ENCODE data around the gene SYT8. TPM values are rescaled to one million over a fixed set of nuclear protein-coding genes. Genes with fewer than 3 reads are reported as not detected.
"Not testable (repeated sequence)": the region's sequence is repeated elsewhere in the genome, so short reads cannot be mapped to it uniquely, and the experiment has no call there.

The SYT8 gene, protein sequence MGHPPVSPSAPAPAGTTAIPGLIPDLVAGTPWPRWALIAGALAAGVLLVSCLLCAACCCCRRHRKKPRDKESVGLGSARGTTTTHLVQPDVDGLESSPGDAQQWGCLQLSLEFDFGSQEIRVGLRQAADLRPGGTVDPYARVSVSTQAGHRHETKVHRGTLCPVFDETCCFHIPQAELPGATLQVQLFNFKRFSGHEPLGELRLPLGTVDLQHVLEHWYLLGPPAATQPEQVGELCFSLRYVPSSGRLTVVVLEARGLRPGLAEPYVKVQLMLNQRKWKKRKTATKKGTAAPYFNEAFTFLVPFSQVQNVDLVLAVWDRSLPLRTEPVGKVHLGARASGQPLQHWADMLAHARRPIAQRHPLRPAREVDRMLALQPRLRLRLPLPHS
- total RNA-seq: 0.30 TPM

DNA sequence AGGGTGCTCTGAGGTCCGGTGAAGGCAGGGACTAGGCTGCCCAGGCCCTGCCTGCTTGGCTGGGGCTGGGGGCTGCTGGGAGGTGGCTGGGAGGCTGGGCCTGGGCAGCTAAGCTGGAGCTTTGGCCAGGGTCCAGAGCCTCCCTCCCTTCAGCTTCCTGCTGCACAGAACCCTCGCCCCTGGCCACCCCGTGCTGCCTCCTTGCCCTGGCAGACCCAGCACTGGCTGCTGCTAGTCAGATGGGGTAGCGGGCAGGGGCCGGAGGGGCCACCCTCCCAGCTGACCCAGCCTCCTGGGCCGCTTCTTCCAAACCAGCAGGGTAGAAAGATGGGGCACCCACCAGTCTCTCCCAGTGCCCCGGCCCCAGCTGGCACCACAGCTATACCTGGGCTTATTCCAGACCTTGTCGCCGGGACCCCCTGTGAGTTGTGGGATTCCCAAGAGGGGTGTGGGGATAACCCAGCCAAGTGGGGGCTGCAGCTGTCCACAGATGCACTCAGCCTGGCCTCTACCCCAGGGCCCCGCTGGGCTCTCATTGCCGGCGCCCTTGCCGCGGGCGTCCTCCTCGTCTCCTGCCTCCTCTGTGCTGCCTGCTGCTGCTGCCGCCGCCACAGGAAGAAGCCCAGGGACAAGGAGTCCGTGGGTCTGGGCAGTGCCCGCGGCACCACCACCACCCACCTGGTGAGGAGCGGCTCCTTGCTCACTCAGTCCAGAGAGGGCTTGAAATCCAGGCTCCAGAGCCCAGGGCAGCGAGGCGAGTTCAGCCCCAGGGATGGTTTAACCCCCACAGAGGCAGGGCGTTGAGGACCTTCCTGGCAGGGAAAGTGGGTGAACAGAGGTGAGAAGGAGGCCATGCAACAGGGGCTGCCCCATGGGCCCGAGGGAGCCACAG lies at the start of gene SYT8:
Gene SYT8 (plus strand): TSS at position 212 of the 892 bp plus-strand sequence. CDS start 116 bp downstream, at position 328.
- ATAC-seq (no peak), DNase-seq (ENCODE audit: low spot score) (no peak)

DNA sequence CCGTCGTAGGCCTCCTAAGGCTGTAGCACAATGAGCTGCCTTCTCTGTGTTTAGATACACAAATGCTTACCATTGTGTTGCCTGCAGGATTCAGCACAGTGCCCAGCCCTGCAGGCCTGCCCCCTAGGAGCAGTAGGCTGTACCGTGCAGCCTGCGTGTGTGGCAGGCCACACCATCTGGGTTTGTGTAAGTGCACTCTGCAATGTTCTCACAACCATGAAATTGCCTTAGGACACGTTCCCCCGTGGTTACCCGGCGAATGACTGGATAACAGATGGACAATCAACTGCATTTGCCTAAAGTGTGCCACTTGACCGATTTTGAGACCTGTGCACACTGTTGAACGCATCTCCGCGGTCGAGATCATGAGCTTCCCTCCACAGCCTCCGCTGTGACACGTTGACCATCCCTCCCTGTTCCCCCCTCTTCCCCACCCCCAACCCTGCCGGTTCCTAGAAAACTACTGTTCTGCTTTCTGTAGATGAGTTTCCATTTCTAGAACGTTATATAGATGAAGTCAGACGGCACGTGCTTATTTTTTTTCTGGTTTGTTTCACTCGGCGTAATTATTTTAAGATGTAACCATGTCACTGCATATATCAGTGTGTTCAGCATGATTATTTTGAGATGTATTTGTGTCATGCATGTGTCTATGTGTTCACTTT lies 48.9 kb upstream of the SYT8 start:
- ATAC-seq (no peak), DNase-seq (ENCODE audit: low spot score) (peak; percentile 37)

DNA sequence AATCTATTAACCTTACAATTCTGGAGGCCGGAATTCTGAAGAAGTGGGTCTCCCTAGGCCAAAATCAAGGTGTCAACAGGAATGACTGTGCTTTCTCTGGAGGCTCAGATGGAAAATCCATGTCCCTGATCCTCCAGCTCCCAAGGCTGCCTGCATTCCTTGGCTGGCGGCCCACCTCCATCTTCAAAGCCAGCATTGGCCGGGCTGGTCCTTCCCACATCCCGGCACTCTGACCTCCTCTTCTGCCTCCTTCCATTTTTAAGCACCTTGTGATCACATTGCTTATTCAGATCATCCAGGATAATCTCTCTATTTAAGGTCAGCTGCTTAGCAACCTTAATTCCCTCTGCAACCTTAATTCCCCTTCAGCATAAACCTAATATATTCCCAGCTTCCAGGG lies 48.3 kb upstream of the SYT8 start:
- no peak for ATAC-seq

DNA sequence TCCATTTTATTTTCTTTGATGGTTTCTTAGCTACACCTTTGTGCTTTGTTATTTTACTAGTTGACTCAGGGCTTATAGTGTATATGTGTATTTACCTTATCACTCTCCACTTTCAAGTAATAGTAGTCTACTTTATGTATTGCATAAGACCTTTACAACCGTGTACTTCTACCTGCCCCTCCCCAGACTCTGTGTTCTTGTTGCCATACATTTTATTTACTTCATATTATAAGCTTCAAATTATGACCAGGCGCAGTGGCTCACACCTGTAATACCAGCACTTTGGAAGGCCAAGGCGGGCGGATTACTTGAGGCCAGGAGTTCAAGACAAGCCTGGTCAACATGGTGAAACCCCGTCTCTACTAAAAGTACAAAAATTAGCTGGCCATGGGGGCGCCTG lies 42.9 kb upstream of the SYT8 start:
- DNase-seq (ENCODE audit: low spot score): peak; percentile 19
- ATAC-seq: no peak

More for the DNA sequence above, 48.3 kb upstream of the SYT8 start:
- DNase-seq (ENCODE audit: low spot score): no peak

DNA sequence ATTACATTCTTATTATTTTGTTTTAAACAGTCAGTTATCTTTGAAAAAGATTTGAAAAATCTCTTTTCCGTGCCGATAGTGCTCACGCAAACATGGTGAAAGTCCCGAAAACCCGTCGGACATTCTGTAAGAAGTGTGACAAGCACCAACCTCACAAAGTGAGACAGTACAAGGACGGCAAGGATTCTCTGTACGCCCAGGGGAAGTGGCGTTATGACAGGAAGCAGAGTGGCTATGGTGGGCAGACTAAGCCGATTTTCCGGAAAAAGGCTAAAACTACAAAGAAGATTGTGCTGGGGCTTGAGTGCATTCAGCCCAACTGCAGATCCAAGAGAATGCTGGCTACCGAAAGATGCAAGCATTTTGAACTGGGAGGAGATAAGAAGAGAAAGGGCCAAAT lies 42.3 kb upstream of the SYT8 start:
- ATAC-seq (no peak), DNase-seq (ENCODE audit: low spot score) (peak; percentile 18)

DNA sequence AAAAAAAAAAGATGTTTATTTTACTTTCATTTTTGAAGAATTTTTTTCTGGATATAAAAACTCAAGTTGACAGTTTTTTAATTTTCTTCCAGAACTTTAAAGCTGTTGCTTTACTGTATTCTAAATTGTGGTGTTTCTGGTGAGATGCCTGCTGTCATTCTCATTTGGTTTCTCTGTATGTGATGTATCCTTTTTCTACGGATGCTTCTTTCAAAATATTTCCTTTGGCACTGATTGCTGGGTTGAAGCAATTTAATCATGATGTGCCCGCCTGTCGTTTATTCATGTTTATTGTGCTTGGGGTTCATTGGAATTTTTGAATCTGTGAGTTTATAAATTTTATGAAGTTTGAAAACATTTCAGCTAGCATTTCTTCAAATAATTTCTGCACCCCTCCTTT lies 41.7 kb upstream of the SYT8 start:
- DNase-seq (ENCODE audit: low spot score): no peak
- no peak for ATAC-seq

DNA sequence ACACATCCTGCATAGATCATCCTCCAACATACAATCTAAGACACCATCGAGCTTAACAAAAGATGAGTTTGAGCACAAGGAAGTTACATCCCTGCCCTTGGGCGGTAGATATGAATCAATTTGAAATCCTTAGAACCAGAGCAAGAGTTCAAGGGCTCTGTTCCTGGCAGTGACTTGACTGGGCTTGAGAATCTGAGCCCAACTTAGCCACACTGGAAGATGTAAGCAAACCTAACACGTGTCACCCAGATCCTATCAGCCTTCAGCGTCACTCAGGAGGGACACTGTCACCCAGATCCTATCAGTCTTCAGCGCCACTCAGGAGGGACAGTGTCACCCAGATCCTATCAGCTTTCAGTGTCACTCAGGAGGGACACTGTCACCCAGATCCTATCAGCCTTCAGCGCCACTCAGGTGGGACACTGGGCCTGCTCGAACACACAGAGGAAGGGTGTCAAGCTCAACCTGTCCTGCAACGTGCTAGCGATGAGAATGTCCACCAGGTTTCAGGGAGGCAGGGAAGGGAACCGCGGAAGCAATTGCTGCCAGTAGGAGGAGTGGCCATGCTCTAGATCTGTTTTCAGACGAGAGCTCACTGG lies 38.3 kb upstream of the SYT8 start:
- peak; percentile 26 for DNase-seq (ENCODE audit: low spot score)
- no peak for ATAC-seq

DNA sequence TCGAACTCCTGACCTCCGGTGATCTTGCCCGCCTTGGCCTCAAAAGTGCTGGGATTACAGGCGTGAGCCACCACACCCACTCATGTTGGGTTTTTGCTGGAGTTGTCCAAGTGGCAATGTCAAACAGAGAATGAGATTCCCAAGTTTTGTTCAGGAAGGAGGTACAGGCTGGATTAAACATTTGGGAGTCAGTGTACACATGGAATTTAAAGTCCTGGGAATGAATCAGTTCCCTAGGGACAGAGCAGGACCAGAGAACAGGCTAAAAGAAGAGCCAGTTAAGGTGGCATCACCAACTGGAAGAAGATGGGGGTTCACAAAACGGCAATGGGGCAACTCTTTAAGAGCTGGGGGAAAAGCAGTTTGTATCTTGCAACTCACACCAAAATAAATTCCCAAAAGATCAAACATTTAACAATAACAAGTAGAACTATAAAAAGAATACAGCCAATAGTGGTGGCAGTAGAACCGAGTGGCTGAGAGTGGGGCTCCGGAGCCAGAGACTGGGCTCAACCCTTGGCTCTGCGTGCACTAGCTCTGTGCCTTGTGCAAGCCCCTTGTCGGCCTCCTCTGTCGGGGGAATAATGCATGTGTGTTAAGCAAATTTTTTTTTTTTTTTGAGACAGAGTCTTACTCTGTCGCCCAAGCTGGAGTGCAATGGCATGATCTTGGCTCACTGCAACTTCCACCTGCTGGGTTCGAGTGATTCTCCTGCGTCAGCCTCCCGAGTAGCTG lies 37.2 kb upstream of the SYT8 start:
- no peak for ATAC-seq
- peak; percentile 24 for DNase-seq (ENCODE audit: low spot score)

DNA sequence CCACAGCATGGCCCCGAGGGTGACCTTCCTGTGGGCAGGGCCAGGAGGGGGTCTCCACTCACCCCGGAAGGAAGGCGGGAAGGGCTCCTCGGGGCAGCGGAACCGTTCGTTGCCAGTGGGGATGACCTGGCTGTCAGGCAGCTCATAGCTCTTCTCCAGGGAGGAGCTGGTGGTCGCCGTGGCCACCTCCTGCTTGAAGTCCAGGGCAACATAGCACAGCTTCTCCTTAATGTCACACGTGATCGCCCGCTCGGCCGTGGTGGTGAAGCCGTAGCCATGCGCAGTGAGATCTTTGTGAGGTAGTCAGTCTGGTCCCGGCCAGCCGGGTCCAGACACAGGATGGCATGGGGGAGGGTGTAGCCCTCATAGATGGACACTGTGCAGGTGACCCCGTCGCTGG lies 31.5 kb upstream of the SYT8 start:
- ATAC-seq: no peak
- no peak for DNase-seq (ENCODE audit: low spot score)

DNA sequence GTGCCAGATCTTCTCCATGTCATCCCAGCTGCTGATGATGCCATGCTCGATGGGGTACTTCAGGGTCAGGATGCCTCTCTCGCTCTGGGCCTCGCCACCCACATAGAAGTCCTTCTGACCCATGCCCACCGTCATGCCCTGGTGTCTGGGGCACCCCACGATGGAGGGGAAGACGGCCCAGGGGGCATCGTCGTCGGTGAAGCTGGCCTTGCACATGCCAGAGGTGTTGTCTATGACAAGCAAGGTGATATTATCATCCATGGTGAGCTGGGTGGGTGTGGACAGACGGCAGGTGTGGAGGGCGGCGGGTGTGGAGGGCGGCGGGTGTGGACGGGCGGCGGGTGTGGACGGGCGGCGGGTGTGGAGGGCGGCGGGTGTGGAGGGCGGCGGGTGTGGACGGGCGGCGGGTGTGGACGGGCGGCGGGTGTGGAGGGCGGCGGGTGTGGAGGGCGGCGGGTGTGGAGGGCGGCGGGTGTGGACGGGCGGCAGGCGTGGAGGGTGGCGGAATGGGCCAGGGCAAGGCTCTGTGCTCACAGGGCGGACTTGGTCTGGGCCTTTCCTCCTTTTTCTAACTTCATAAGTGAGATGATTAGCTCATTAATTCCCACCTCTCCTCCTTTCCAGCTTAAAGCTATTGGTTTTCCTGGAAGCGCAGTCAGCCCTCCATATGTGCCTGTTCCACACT lies 30.8 kb upstream of the SYT8 start:
- DNase-seq (ENCODE audit: low spot score): not testable (repeated sequence)

DNA sequence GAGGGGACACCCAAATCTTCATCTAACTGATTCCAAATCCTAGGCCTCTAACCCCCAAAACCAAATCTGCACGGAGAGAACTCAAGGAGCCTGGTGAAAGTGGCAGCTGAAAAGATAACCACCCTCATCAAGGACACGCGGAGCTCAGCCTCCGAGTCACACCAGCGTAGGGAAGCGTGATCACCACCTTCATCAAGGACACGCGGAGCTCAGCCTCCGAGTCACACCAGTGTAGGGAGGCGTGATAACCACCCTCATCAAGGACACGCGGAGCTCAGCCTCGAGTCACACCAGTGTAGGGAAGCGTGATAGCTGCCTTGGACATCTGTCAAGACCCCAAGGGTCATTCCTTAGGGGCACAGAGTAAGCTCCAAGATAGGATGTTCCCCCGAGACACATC lies 29.3 kb upstream of the SYT8 start:
- ATAC-seq (no peak), DNase-seq (ENCODE audit: low spot score) (no peak)

More for the DNA sequence above, 30.8 kb upstream of the SYT8 start:
- not testable (repeated sequence) for ATAC-seq

DNA sequence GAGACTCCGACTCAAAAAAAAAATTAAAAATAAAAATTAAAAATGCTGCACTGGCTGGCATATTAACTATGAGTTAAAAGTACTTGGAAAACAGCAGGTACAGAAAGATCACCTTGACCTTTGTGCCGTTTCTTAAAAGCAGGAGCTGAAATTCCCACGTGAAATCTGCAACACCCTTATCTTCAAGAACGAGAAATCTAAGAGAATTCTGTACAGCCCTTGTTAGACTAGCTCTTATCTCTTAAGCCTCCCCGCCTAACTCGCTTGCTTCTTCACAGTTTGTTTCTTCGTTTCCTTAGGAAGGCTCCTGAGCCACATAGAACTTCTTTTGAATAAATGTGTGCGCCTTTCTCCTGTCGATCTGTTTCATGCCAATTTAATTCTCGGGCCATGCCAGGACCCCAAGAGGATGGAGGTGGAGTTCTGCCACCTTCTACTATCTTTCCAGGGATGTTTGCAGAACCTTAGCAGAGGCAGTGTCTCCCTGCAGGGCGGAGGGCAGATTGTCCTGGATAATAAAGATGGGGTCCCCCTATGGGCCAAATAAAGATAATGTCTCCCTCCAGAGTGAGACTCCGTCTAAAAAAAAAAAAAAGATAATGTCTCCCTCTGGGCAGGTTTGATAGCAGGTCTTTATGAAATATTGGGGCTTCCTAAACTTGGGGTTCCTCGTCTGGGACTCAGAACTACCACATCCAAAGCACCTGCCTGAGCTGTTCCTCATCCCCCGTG lies 27.4 kb upstream of the SYT8 start:
- ATAC-seq (no peak), DNase-seq (ENCODE audit: low spot score) (no peak)

DNA sequence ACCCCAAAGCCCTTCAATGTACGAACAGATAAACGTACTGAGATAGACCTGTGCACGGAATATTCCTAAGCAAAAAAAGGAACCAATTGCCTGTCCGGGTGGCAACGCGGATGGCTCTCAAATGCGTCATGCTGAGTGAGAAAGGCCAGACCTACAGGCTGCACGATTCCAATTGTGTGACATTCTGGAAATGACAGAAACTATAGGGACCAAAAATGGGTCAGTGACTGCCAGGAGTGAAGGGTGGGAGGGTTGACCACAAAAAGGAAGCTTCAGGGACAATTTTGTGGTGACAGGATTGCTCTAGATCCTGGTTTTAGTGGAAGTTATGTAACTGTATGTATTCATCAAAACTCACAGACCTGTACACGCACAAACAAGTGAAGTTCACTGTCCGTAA lies 24.0 kb upstream of the SYT8 start:
- DNase-seq (ENCODE audit: low spot score) (no peak), ATAC-seq (no peak)

DNA sequence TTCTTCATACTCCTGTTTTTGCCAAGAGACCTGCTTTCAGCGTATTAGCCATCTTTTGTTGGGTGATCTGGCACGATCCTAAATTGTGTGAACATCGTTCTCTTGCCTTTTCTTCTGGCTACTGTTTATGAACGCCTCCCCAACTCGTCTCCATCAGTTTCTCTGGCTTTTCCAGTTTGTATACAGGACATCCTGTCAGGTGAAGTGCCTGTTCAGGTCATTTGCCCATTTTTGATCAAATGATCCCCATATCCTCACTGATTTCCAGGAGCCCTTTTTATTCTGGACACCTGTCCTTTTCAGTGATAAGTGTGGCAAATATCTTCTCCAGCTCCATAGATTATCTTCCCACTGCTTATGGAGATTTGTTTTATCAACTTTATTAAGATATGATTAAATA lies 22.5 kb upstream of the SYT8 start:
- DNase-seq (ENCODE audit: low spot score) (no peak), ATAC-seq (no peak)

DNA sequence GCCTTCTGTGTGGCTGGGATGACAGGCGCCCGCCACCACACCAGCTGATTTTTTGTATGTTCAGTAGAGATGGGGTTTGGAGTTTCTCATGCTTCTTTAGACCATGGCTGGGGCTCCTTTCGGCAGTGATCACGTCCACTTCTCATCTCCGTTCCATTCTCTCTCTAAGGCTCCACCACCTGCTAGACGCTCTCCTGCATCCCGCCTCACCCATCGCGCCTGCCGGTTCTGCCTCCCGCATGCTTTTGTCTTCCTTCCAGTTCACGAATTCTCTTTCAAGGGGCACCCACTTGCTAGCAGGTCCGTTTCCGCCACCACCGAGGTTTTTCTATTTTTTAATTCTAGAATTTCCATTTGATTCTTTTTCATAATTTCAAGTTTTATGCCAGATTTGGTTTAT lies 22.0 kb upstream of the SYT8 start:
- DNase-seq (ENCODE audit: low spot score) (no peak), ATAC-seq (no peak)

DNA sequence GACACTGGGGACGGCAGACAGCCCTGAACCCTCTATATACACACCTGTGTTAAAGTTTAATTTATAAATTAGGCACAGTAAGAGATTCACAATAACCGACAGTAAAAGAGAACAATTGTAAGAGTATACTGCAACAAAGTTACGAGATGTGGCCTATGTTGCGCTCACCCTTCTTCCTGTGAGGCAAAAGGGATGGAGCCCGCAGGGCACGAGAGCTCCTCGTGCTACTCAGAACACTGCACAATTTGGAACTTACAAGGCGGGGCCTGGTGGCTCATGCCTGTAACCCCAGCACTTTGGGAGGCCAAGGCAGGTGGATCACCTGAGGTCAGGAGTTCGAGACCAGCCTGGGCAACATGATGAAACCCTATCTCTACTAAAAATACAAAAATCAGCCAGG lies 21.4 kb upstream of the SYT8 start:
- not testable (repeated sequence) for DNase-seq (ENCODE audit: low spot score); ATAC-seq

DNA sequence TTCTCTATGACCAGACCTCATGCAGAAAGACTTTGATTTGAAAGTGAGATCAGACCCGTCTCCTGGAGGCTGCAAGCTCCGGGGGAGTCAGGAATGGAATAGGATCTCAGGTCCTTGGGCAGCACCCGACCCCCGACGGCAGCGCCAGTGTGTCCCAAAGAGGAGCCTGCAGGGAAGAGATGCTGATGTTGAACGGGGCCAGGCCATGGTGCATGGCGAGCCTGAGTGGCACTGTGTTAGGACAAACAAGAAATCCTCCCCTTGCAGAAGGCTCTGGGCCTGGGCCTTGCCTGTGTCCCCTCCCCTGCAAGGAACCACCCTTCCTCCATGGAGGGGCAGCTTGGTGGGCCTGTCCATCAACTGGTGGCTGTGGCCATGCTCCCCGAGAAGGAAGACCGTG lies 20.1 kb upstream of the SYT8 start:
- ATAC-seq (no peak), DNase-seq (ENCODE audit: low spot score) (no peak)

DNA sequence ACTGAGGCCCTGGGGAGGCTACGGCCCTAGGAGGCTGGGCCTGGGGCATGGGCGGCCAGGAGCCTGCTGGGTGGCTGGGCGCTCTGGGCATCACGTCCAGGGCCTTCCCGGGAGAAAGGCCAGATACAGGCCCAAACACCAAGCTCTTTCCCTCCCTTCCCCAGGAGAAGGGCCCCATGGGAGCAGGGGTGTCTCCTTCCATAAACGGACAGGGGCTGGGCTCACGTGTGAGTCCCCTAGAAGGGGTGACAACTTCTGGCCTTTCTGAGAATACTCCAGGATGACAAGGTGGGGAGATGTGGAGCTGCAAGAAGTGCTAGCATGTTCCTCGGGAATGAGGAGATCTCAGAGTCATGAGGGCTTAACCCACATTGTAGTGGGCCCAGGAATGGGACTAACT lies 19.5 kb upstream of the SYT8 start:
- ATAC-seq (no peak), DNase-seq (ENCODE audit: low spot score) (no peak)

DNA sequence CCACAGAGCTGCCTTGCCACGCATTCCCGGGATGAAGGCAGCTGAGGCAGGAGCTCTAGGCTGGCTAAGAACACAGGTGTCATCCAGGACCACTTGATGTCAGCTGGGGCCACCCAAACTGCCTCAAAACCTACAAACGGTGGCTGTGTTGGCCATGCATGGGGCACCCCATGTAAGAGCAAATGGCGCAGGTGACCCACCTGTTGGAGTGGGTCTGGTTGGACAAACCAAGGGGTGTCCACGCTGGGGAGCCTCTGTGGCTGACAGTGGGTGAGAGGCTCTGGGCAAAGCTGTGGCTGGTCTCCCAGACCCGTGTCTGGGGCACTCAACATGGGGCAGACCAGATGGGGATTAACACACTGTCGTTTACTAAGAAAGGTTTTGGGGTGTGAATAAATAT lies 19.0 kb upstream of the SYT8 start:
- no peak for DNase-seq (ENCODE audit: low spot score)
- ATAC-seq: no peak
